GM12891 (cell line): Measurements from ENCODE around the gene RTEL1.
A peak's percentile ranks its signal among the peaks of the same experiment; 100 is the strongest.

Experiments
- DNase-seq: peaks from one replicate; pipeline ENCODE4 v3.0.0; 2011; ENCODE audit warnings: low spot score; ENCODE audit not compliant: insufficient read length
- FAIRE-seq: peaks from 2 replicates; lab custom pipeline; 2011; peaks lifted over from hg19 to GRCh38; lab: Jason Lieb, UNC
- PAX5 ChIP-seq: IDR thresholded peaks from 2 replicates; pipeline ENCODE4 v1.6.1; 2011; ENCODE audit warnings: low read length, moderate library complexity, mild to moderate bottlenecking; ENCODE audit not compliant: insufficient read depth, severe bottlenecking
- POLR2A ChIP-seq: IDR thresholded peaks from 2 replicates; pipeline ENCODE4 v1.6.1; 2011; ENCODE audit warnings: low read depth, low read length, control low read depth
- POLR2AphosphoS5 ChIP-seq: IDR thresholded peaks from 2 replicates; pipeline ENCODE4 v1.6.1; 2011; ENCODE audit warnings: low read depth, low read length, control low read depth
- POU2F2 ChIP-seq: IDR thresholded peaks from 2 replicates; pipeline ENCODE4 v1.6.1; 2011; ENCODE audit warnings: low read depth, mild to moderate bottlenecking, control low read depth, low read length, moderate library complexity
- SPI1 ChIP-seq: IDR thresholded peaks from 2 replicates; pipeline ENCODE4 v1.6.1; 2011; ENCODE audit warnings: low read depth, low read length, control low read depth
- TAF1 ChIP-seq: IDR thresholded peaks from 2 replicates; pipeline ENCODE4 v1.6.1; 2011; ENCODE audit warnings: low read depth, low read length, control low read depth

Gene RTEL1

GRCh38 chr20:63734946-63735858, 77.1 kb downstream of the RTEL1 start:
- no peak for FAIRE-seq
- no peak for DNase-seq
- TF ChIP-seq POU2F2 (no peak), TAF1 (no peak), PAX5 (no peak), POLR2AphosphoS5 (no peak), POLR2A (no peak), SPI1 (no peak)

DNA sequence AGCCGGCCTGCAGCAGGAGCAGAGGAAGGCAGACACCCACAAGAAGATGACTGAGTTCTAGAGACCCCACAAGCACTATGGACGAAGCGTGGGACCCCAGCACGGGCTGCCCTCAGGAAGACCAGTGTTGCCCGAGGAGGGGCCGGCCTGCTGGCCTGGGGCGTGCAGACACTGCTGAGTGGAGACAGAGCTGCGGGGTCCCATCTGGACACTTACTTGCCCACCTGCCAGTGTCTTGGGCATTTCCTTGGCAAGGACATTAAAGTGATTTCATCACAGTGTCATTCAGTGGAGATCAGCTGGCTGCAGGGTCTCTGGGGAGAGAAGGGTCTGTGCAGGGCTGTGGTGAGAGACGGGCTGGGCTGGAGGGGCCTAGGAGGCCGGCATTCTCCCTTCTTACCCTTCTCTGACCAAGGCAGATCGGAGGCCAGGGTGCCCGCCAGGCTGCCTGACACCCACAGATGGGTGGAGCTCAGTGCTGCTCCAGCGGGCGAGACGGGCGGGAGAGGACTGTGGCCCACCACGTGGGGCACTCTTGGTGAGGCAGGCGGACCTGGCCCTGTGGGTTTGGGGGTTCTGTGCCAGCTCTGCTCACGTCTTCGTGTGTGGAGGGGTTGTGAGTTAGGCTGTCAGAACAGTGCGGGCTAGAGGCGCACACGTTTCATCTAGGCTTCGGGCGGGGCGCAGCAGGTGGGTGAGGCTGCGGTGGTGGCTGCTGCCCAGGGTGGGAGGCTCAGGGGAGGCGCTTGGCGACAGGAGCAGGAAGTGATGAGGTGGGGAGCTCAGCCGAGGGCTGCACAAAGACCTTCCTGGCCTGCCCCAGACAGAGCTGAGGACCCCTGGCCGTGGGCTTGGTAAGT, 78.0 kb downstream of the RTEL1 start, which contains the start of gene LIME1:
TSS of gene LIME1 (plus strand) at position 806 of the 860 bp plus-strand sequence. CDS start 886 bp downstream, outside the sequence.
- TF ChIP-seq PAX5 = no peak
- peak; percentile 30; the same call in 1 of the 2 replicates for TF ChIP-seq POLR2A
- FAIRE-seq = peak; percentile 97
- peak; percentile 80 for DNase-seq

- peak; percentile 33; the same call in 1 of the 2 replicates for TF ChIP-seq POLR2AphosphoS5
- no peak for TF ChIP-seq POLR2A
- TF ChIP-seq POU2F2 = no peak
- DNase-seq = no peak
- FAIRE-seq = no peak
These were observed 79.0 kb downstream of the RTEL1 start for GRCh38 chr20:63736893-63737694.

DNA sequence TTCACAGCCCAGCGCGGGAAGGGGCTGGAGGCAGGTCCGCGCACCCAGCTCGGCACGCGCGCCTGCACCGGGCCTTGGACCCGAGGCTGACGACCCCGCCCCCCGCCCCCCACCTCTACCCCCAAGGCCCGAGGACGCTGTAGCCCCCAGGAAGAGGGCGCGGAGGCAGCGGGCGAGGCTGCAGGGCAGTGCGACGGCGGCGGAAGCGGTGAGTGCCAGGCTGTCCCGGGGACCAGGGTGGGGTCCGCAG, 79.5 kb downstream of the RTEL1 start:
- FAIRE-seq (no peak), DNase-seq (no peak)
- TF ChIP-seq TAF1 = no peak
- no peak for TF ChIP-seq SPI1
- no peak for TF ChIP-seq POLR2AphosphoS5

DNA sequence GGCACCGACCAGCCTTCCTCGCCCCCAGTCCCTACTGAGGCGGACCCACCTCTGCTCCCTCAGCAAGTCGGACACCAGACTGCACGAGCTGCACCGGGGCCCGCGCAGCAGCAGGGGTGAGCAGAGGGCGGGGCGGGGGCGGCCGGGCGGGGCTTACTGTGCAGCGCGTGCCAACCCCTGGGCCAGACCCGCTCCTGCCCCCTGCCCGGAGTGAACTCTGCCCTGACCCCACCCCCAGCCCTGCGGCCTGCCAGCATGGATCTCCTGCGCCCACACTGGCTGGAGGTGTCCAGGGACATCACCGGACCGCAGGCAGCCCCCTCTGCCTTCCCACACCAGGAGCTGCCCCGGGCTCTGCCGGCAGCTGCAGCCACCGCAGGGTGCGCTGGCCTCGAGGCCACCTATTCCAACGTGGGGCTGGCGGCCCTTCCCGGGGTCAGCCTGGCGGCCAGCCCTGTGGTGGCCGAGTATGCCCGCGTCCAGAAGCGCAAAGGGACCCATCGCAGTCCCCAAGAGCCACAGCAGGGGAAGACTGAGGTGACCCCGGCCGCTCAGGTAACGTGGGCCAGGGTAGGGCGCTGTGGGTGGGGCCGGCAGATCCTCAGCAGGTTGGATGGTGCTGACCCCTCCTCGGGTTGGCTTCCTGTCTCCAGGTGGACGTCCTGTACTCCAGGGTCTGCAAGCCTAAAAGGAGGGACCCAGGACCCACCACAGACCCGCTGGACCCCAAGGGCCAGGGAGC, 80.0 kb downstream of the RTEL1 start:
- no peak for DNase-seq
- TF ChIP-seq TAF1 (no peak), POU2F2 (no peak), POLR2AphosphoS5 (no peak), POLR2A (no peak), SPI1 (no peak), PAX5 (no peak)
- peak; percentile 78 for FAIRE-seq

- TF ChIP-seq POU2F2 (no peak), SPI1 (no peak)
- DNase-seq (no peak), FAIRE-seq (no peak)
These were observed 80.6 kb downstream of the RTEL1 start for GRCh38 chr20:63738687-63739129.

- DNase-seq (peak; percentile 94), FAIRE-seq (peak; percentile 91)
- no peak for TF ChIP-seq TAF1
These were observed 81.3 kb downstream of the RTEL1 start, which contains the start of gene SLC2A4RG for GRCh38 chr20:63739130-63740069. TSS of gene SLC2A4RG (plus strand) at chr20:63739776. CDS start at chr20:63739913, 137 bp downstream.

- peak; percentile 57 for FAIRE-seq
- DNase-seq = no peak
- no peak for TF ChIP-seq SPI1
- TF ChIP-seq PAX5 = no peak
- no peak for TF ChIP-seq POU2F2
- no peak for TF ChIP-seq POLR2AphosphoS5
- no peak for TF ChIP-seq POLR2A
- TF ChIP-seq TAF1 = no peak
These were observed 82.0 kb downstream of the RTEL1 start for GRCh38 chr20:63740070-63740626.

DNA sequence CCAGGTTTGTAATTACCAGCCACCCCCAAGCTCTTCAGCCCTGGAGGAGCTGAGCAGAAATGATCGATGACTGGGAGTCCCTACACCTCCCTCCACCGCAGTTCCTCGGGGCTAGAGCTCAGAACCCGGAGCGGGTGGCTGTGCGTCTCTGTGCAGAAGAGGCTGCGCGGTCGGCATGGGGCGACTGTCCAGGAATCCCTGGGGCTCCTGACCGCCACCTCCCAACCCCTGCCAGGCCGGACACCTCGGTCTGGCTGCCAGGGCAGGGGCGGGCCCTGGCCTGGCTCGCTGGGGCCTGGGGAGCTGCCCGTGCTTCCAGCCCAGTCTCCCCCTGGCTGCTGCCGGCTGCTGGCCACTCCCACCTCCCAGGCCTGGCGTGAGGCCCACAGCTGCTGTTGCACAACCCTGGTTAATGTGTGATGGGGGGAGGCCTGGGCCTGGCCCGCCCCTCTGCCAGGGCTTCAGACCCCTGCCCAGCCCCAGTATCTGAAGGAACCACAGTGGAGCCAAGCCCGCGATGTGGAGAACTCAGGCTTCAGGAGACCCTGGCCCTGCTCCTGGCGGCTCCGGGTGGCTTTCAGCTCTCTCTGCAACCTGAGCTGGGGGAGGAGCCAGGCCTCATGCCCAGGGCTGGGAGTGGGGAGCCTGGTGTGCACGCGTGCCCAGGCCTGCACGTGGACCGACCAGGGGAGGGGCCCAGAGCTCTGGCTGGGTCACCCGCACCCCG, 82.7 kb downstream of the RTEL1 start:
- no peak for DNase-seq

More for the DNA sequence above, 82.7 kb downstream of the RTEL1 start:
- no peak for TF ChIP-seq POU2F2
- TF ChIP-seq POLR2A = no peak
- no peak for TF ChIP-seq SPI1
- TF ChIP-seq POLR2AphosphoS5 = no peak
- no peak for TF ChIP-seq PAX5
- no peak for TF ChIP-seq TAF1
- peak; percentile 38 for FAIRE-seq
